Nephron (organoid): ENCODE results near the gene MIER2.
"Not testable (repeated sequence)": the region's sequence is repeated elsewhere in the genome, so short reads cannot be mapped to it uniquely, and the experiment has no call there.

Experiments
- H3K27ac Mint-ChIP-seq, 3 experiments: 2 replicates each; pipeline ENCODE4 v1.8.0; 2020; ENCODE audit warnings: mixed read lengths in 3 of 3, mild to moderate bottlenecking in 2 of 3, moderate library complexity in 1 of 3
- H3K27me3 Mint-ChIP-seq: 2 replicates; pipeline ENCODE4 v1.8.0; 2021; ENCODE audit warnings: low read depth, mild to moderate bottlenecking, moderate library complexity, mixed read lengths
- H3K36me3 Mint-ChIP-seq: 2 replicates; pipeline ENCODE4 v1.8.0; 2020; ENCODE audit warnings: low read depth, mixed read lengths
- H3K4me1 Mint-ChIP-seq: 2 replicates; pipeline ENCODE4 v1.8.0; 2020; ENCODE audit warnings: mixed read lengths
- H3K4me3 Mint-ChIP-seq, 3 experiments: 2 replicates each; pipeline ENCODE4 v1.8.0; 2020; ENCODE audit warnings: mild to moderate bottlenecking in 3 of 3, mixed read lengths in 3 of 3, moderate library complexity in 2 of 3
- H3K9me3 Mint-ChIP-seq: 2 replicates; pipeline ENCODE4 v1.8.0; 2020; ENCODE audit warnings: mixed read lengths
- CTCF ChIP-seq, 3 experiments: fragments of 200-600 bp; sonication (generic); IDR thresholded peaks; one replicate each; pipeline ENCODE4 v1.5.0; 2021; ENCODE audit warnings: antibody characterized with exemption in 3 of 3; ENCODE audit not compliant: unreplicated experiment in 3 of 3

MIER2 gene

GRCh38 chr19:384799-385169, 40.2 kb upstream of the MIER2 start:
- no peak overlapping the region for H3K4me3 Mint-ChIP-seq
- peaks cover 4% of the 10 kb centered on the region for H3K36me3 Mint-ChIP-seq
- peaks cover 27% of the 10 kb centered on the region for H3K27me3 Mint-ChIP-seq
- peak overlapping the region in 2 of 3 experiments; percentile 56 to 75 for H3K27ac Mint-ChIP-seq
- TF ChIP-seq CTCF (IDR thresholded peaks at IDR 0.05; ENCODE audit: unreplicated experiment in 3 of 3) = no peak
- peaks cover 6% of the 10 kb centered on the region for H3K4me1 Mint-ChIP-seq
- peaks cover 3% of the 10 kb centered on the region for H3K9me3 Mint-ChIP-seq

DNA sequence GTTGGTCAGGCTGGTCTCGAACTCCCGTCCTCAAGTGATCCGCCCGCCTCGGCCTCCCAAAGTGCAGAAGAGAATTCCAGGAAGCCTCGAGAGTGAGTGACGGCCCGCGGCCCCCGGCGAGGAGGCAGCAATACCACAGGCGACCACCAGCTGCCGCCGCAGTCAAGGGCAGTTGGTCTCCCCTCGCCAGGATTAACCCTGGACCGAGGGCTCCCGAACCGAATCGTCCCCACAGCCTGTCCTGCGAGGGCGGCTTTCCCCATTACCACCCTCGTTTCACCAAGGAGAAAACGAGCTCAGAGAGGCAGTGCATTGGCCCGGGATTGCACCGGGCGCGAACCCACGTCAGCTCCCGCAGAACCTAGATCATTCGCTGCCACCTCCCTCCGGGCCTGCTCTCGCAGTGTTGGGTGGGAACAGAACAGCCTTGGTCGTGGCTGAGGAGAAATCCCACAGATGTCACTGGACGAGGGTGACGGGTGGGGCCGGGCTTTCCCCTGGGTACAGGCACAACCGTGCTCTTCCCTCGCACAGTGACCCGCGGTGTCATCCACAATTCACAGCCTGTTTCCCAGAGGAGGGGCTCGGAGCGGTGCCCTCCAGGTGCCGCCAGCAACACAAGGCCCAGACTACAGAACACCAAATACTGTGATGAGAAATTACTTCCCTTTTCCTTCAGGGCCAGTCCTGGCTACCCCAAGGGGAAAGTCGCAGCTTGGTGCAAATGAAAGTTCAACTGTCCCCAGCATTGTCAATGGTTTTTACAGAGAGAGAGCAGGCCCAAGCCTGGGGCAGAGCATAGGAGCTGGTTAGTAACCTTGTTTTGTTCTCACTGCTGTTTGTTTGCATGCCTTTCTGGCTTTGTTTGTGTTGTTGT, 39.6 kb upstream of the MIER2 start:
- Mint-ChIP-seq H3K36me3 (peaks cover 4% of the 10 kb centered on the region), H3K27ac (peak overlapping the region in 2 of 3 experiments; percentile 56 to 75), H3K27me3 (peaks cover 30% of the 10 kb centered on the region), H3K4me1 (peaks cover 6% of the 10 kb centered on the region), H3K9me3 (peaks cover 3% of the 10 kb centered on the region), H3K4me3 (no peak overlapping the region)
- peak; percentile 65 to 87 (median 72) for TF ChIP-seq CTCF (IDR thresholded peaks at IDR 0.05; ENCODE audit: unreplicated experiment in 3 of 3)

DNA sequence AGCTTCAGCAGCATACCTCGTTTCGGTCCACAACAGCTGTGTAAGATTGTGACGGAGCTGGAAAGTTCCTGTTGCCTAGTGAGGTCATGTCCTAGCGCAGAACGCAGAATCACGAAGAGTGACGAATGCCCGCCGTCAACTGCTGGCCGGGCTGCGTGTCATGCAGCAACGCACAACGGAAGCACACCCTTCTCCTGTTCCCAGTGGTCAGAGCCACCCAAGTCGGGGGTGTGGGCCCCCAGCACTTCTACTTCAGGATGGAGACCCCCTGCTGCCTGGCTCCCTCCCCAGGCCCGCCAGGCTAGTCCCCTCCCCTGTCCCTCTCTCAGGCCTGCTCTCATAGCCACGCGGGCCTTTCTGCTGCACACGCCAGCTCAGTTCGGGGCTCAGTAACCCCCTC, 38.4 kb upstream of the MIER2 start:
- TF ChIP-seq CTCF (IDR thresholded peaks at IDR 0.05; ENCODE audit: unreplicated experiment in 3 of 3) = no peak
- H3K4me3 Mint-ChIP-seq = no peak overlapping the region
- H3K9me3 Mint-ChIP-seq = peaks cover 3% of the 10 kb centered on the region
- H3K36me3 Mint-ChIP-seq = peaks cover 4% of the 10 kb centered on the region
- H3K27ac Mint-ChIP-seq = no peak overlapping the region
- peaks cover 30% of the 10 kb centered on the region for H3K27me3 Mint-ChIP-seq
- peaks cover 6% of the 10 kb centered on the region for H3K4me1 Mint-ChIP-seq

GRCh38 chr19:382578-382977, 38.0 kb upstream of the MIER2 start:
- peaks cover 30% of the 10 kb centered on the region for H3K27me3 Mint-ChIP-seq
- H3K27ac Mint-ChIP-seq = not testable (repeated sequence)

DNA sequence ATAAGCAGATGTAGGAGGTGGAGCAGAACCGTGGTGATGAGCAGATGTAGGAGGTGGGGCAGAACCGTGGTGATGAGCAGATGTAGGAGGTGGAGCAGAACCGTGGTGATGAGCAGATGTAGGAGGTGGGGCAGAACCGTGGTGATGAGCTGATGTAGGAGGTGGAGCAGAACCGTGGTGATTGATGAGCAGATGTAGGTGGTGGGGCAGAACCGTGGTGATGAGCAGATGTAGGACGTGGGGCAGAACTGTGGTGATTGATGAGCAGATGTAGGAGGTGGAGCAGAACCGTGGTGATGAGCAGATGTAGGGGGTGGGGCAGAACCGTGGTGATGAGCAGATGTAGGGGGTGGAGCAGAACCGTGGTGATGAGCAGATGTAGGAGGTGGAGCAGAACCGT, 37.3 kb upstream of the MIER2 start:
- not testable (repeated sequence) for H3K36me3 Mint-ChIP-seq

More at GRCh38 chr19:382578-382977, 38.0 kb upstream of the MIER2 start:
- H3K36me3 Mint-ChIP-seq, H3K9me3 Mint-ChIP-seq, H3K4me1 Mint-ChIP-seq: not testable (repeated sequence)
- peak overlapping the region in 1 of 3 experiments; percentile 31 for H3K4me3 Mint-ChIP-seq

GRCh38 chr19:380618-381219, 36.1 kb upstream of the MIER2 start:
- not testable (repeated sequence) for H3K9me3 Mint-ChIP-seq, H3K36me3 Mint-ChIP-seq, H3K27ac Mint-ChIP-seq, H3K4me1 Mint-ChIP-seq, H3K4me3 Mint-ChIP-seq
- H3K27me3 Mint-ChIP-seq = peaks cover 24% of the 10 kb centered on the region

More for the DNA sequence above, 37.3 kb upstream of the MIER2 start:
- H3K4me3 Mint-ChIP-seq, H3K9me3 Mint-ChIP-seq, H3K27ac Mint-ChIP-seq, H3K4me1 Mint-ChIP-seq: not testable (repeated sequence)
- peaks cover 30% of the 10 kb centered on the region for H3K27me3 Mint-ChIP-seq

GRCh38 chr19:379796-380195, 35.2 kb upstream of the MIER2 start:
- H3K9me3 Mint-ChIP-seq = peaks cover 3% of the 10 kb centered on the region
- H3K4me3 Mint-ChIP-seq = no peak overlapping the region
- no peak overlapping the region for H3K27ac Mint-ChIP-seq
- no peak for TF ChIP-seq CTCF (IDR thresholded peaks at IDR 0.05; ENCODE audit: unreplicated experiment in 3 of 3)
- H3K36me3 Mint-ChIP-seq = peaks cover 4% of the 10 kb centered on the region
- no peaks in the 10 kb centered on the region for H3K4me1 Mint-ChIP-seq
- H3K27me3 Mint-ChIP-seq = peaks cover 24% of the 10 kb centered on the region
